ENCODE results near the gene ATF6. TPM values are rescaled to one million over a fixed set of nuclear protein-coding genes. Genes with fewer than 3 reads are reported as not detected.

Gene ATF6
- total RNA-seq, 2 experiments from 2014 or later: 23.5 to 24.6 TPM

GRCh38 chr1:161933592-161934588 lies 167.8 kb downstream of the ATF6 start:
- H3K36me3 Mint-ChIP-seq (ENCODE audit: low read depth): peaks cover 14% of the 10 kb centered on the region
- intact Hi-C loops (cut with micrococcal nuclease): loop anchor here (1.0 kb wide), 2 partner anchors 19 to 28 kb away; no protein-coding TSS in a partner anchor
- peaks cover 53% of the 10 kb centered on the region for H3K4me1 Mint-ChIP-seq (ENCODE audit: low read depth)
- CTCF ChIA-PET: interaction anchor here (0.7 to 2.5 kb wide), 6 partner anchors 9 to 141 kb away, joined by 3 to 10 read pairs (median 4); no protein-coding TSS in a partner anchor
- H3K27ac Mint-ChIP-seq: peak overlapping the region; percentile 83
- no peaks in the 10 kb centered on the region for H3K27me3 Mint-ChIP-seq (ENCODE audit: low read depth)
- H3K9me3 Mint-ChIP-seq: no peaks in the 10 kb centered on the region
- peak overlapping the region; percentile 48 for H3K4me3 Mint-ChIP-seq
- peak; percentile 27 for DNase-seq

GRCh38 chr1:161935264-161935663 lies 169.1 kb downstream of the ATF6 start:
- CTCF ChIA-PET: interaction anchor here (1.5 to 2.5 kb wide), 2 partner anchors 20 kb away, joined by 3 to 10 read pairs; no protein-coding TSS in a partner anchor
- no peak for DNase-seq
- peak overlapping the region; percentile 83 for H3K27ac Mint-ChIP-seq
- H3K36me3 Mint-ChIP-seq (ENCODE audit: low read depth): peaks cover 9% of the 10 kb centered on the region
- peaks cover 43% of the 10 kb centered on the region for H3K4me1 Mint-ChIP-seq (ENCODE audit: low read depth)
- H3K9me3 Mint-ChIP-seq: no peaks in the 10 kb centered on the region
- H3K27me3 Mint-ChIP-seq (ENCODE audit: low read depth): no peaks in the 10 kb centered on the region
- no peak overlapping the region for H3K4me3 Mint-ChIP-seq
- intact Hi-C loops (cut with micrococcal nuclease): no loop called here

- H3K4me1 Mint-ChIP-seq (ENCODE audit: low read depth): peaks cover 44% of the 10 kb centered on the region
- peaks cover 12% of the 10 kb centered on the region for H3K36me3 Mint-ChIP-seq (ENCODE audit: low read depth)
- H3K4me3 Mint-ChIP-seq: no peak overlapping the region
- H3K9me3 Mint-ChIP-seq: no peaks in the 10 kb centered on the region
- no peak for DNase-seq
- H3K27me3 Mint-ChIP-seq (ENCODE audit: low read depth): no peaks in the 10 kb centered on the region
- no peak overlapping the region for H3K27ac Mint-ChIP-seq
- intact Hi-C loops (cut with micrococcal nuclease): no loop called here
- CTCF ChIA-PET: interaction anchor here (0.6 kb wide), 1 partner anchor 99 kb away, joined by 3 read pairs; no protein-coding TSS in a partner anchor
Observed at GRCh38 chr1:161936786-161937185, 170.7 kb downstream of the ATF6 start.

- H3K4me3 Mint-ChIP-seq: no peak overlapping the region
- H3K27ac Mint-ChIP-seq: no peak overlapping the region
- no peaks in the 10 kb centered on the region for H3K9me3 Mint-ChIP-seq
- CTCF ChIA-PET: interaction anchor here (1.0 kb wide), 1 partner anchor 39 kb away, joined by 4 read pairs; no protein-coding TSS in a partner anchor
- intact Hi-C loops (cut with micrococcal nuclease): no loop called here
- H3K4me1 Mint-ChIP-seq (ENCODE audit: low read depth): peaks cover 11% of the 10 kb centered on the region
- peaks cover 31% of the 10 kb centered on the region for H3K36me3 Mint-ChIP-seq (ENCODE audit: low read depth)
- H3K27me3 Mint-ChIP-seq (ENCODE audit: low read depth): no peaks in the 10 kb centered on the region
- DNase-seq: no peak
Observed at GRCh38 chr1:161940866-161941591, 174.9 kb downstream of the ATF6 start.

- CTCF ChIA-PET: interaction anchor here (1.0 kb wide), 1 partner anchor 40 kb away, joined by 4 read pairs; no protein-coding TSS in a partner anchor
- Mint-ChIP-seq H3K9me3 (no peaks in the 10 kb centered on the region), H3K4me3 (no peak overlapping the region), H3K27ac (no peak overlapping the region), H3K4me1 (ENCODE audit: low read depth) (peaks cover 6% of the 10 kb centered on the region), H3K36me3 (ENCODE audit: low read depth) (peaks cover 30% of the 10 kb centered on the region), H3K27me3 (ENCODE audit: low read depth) (no peaks in the 10 kb centered on the region)
- intact Hi-C loops (cut with micrococcal nuclease): no loop called here
- DNase-seq: no peak
Observed at GRCh38 chr1:161941726-161942436, 175.8 kb downstream of the ATF6 start.

- CTCF ChIA-PET: interaction anchor here (0.6 to 1.6 kb wide), 4 partner anchors 12 to 94 kb away, joined by 3 to 5 read pairs (median 3); partner anchors contain the start of gene OLFML2B
- H3K27me3 Mint-ChIP-seq (ENCODE audit: low read depth): no peaks in the 10 kb centered on the region
- H3K9me3 Mint-ChIP-seq: no peaks in the 10 kb centered on the region
- no peak for DNase-seq
- peaks cover 34% of the 10 kb centered on the region for H3K36me3 Mint-ChIP-seq (ENCODE audit: low read depth)
- H3K4me3 Mint-ChIP-seq: no peak overlapping the region
- intact Hi-C loops (cut with micrococcal nuclease): no loop called here
- peaks cover 14% of the 10 kb centered on the region for H3K4me1 Mint-ChIP-seq (ENCODE audit: low read depth)
- H3K27ac Mint-ChIP-seq: no peak overlapping the region
Observed at GRCh38 chr1:161943737-161944136, 177.6 kb downstream of the ATF6 start.

GRCh38 chr1:161944381-161944780 lies 178.3 kb downstream of the ATF6 start:
- peaks cover 16% of the 10 kb centered on the region for H3K4me1 Mint-ChIP-seq (ENCODE audit: low read depth)
- H3K36me3 Mint-ChIP-seq (ENCODE audit: low read depth): peaks cover 35% of the 10 kb centered on the region
- intact Hi-C loops (cut with micrococcal nuclease): no loop called here
- H3K27me3 Mint-ChIP-seq (ENCODE audit: low read depth): no peaks in the 10 kb centered on the region
- H3K27ac Mint-ChIP-seq: no peak overlapping the region
- no peak overlapping the region for H3K4me3 Mint-ChIP-seq
- CTCF ChIA-PET: interaction anchor here (1.4 to 1.6 kb wide), 2 partner anchors 80 to 93 kb away, joined by 3 to 5 read pairs; partner anchors contain the start of gene OLFML2B
- H3K9me3 Mint-ChIP-seq: peaks cover under 1% of the 10 kb centered on the region
- no peak for DNase-seq

GRCh38 chr1:161945306-161946060 lies 179.4 kb downstream of the ATF6 start:
- H3K9me3 Mint-ChIP-seq: peaks cover 3% of the 10 kb centered on the region
- no peak for DNase-seq
- peaks cover 16% of the 10 kb centered on the region for H3K4me1 Mint-ChIP-seq (ENCODE audit: low read depth)
- H3K27me3 Mint-ChIP-seq (ENCODE audit: low read depth): no peaks in the 10 kb centered on the region
- no peak overlapping the region for H3K4me3 Mint-ChIP-seq
- CTCF ChIA-PET: interaction anchor here (1.4 kb wide), 1 partner anchor 79 kb away, joined by 3 read pairs; the partner anchor contains the start of gene OLFML2B
- H3K36me3 Mint-ChIP-seq (ENCODE audit: low read depth): peaks cover 38% of the 10 kb centered on the region
- no peak overlapping the region for H3K27ac Mint-ChIP-seq
- intact Hi-C loops (cut with micrococcal nuclease): no loop called here

GRCh38 chr1:161946071-161946987 lies 180.2 kb downstream of the ATF6 start:
- Mint-ChIP-seq H3K27me3 (ENCODE audit: low read depth) (no peaks in the 10 kb centered on the region), H3K27ac (no peak overlapping the region), H3K9me3 (peaks cover 3% of the 10 kb centered on the region), H3K36me3 (ENCODE audit: low read depth) (peaks cover 35% of the 10 kb centered on the region), H3K4me1 (ENCODE audit: low read depth) (peaks cover 17% of the 10 kb centered on the region), H3K4me3 (no peak overlapping the region)
- intact Hi-C loops (cut with micrococcal nuclease): no loop called here
- CTCF ChIA-PET: no interaction called here
- no peak for DNase-seq

- no peak for DNase-seq
- peaks cover 29% of the 10 kb centered on the region for H3K36me3 Mint-ChIP-seq (ENCODE audit: low read depth)
- peaks cover 3% of the 10 kb centered on the region for H3K9me3 Mint-ChIP-seq
- no peak overlapping the region for H3K4me3 Mint-ChIP-seq
- intact Hi-C loops (cut with micrococcal nuclease): no loop called here
- CTCF ChIA-PET: no interaction called here
- no peaks in the 10 kb centered on the region for H3K27me3 Mint-ChIP-seq (ENCODE audit: low read depth)
- H3K27ac Mint-ChIP-seq: no peak overlapping the region
- peaks cover 31% of the 10 kb centered on the region for H3K4me1 Mint-ChIP-seq (ENCODE audit: low read depth)
Observed at GRCh38 chr1:161948435-161948834, 182.3 kb downstream of the ATF6 start.
